ENCODE results near the gene EAPP.

Gene EAPP

GRCh38 chr14:34482463-34482862 is 57.0 kb downstream of the EAPP start:
- H3K4me3 ChIP-seq (ENCODE audit: low read depth, low read length): no peak overlapping the region
- ChIA-PET CTCF (no interaction called here), POLR2A (no interaction called here)
- TF ChIP-seq ZFHX2 (tag by site-specific recombination; conservative IDR thresholded peaks at IDR 0.05) (no peak), ZFP37 (tag by site-specific recombination; IDR thresholded peaks at IDR 0.05) (no peak), ZSCAN23 (tag by site-specific recombination; IDR thresholded peaks at IDR 0.05) (no peak), ZNF645 (tag by site-specific recombination; IDR thresholded peaks at IDR 0.05) (no peak), ZNF623 (tag by site-specific recombination; IDR thresholded peaks at IDR 0.05) (no peak), HIC1 (tag by site-specific recombination; IDR thresholded peaks at IDR 0.05) (no peak), ZNF239 (tag by site-specific recombination; IDR thresholded peaks at IDR 0.05) (no peak), ZNF391 (tag by site-specific recombination; IDR thresholded peaks at IDR 0.05; ENCODE audit: borderline replicate concordance, low read depth) (no peak), ZNF521 (tag by site-specific recombination; IDR thresholded peaks at IDR 0.05) (no peak), ZNF600 (tag by site-specific recombination; IDR thresholded peaks at IDR 0.05) (no peak), ZNF184 (tag by site-specific recombination; IDR thresholded peaks at IDR 0.05) (no peak), ZNF596 (tag by site-specific recombination; IDR thresholded peaks at IDR 0.05) (no peak), ZNF621 (tag by site-specific recombination; IDR thresholded peaks at IDR 0.05) (no peak), ZNF341 (tag by site-specific recombination; IDR thresholded peaks at IDR 0.05; ENCODE audit: low read depth) (no peak)
- TF ChIP-seq, protein P1, sequence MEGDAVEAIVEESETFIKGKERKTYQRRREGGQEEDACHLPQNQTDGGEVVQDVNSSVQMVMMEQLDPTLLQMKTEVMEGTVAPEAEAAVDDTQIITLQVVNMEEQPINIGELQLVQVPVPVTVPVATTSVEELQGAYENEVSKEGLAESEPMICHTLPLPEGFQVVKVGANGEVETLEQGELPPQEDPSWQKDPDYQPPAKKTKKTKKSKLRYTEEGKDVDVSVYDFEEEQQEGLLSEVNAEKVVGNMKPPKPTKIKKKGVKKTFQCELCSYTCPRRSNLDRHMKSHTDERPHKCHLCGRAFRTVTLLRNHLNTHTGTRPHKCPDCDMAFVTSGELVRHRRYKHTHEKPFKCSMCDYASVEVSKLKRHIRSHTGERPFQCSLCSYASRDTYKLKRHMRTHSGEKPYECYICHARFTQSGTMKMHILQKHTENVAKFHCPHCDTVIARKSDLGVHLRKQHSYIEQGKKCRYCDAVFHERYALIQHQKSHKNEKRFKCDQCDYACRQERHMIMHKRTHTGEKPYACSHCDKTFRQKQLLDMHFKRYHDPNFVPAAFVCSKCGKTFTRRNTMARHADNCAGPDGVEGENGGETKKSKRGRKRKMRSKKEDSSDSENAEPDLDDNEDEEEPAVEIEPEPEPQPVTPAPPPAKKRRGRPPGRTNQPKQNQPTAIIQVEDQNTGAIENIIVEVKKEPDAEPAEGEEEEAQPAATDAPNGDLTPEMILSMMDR (tag by site-specific recombination; IDR thresholded peaks at IDR 0.05): no peak
- TF ChIP-seq, protein P2, sequence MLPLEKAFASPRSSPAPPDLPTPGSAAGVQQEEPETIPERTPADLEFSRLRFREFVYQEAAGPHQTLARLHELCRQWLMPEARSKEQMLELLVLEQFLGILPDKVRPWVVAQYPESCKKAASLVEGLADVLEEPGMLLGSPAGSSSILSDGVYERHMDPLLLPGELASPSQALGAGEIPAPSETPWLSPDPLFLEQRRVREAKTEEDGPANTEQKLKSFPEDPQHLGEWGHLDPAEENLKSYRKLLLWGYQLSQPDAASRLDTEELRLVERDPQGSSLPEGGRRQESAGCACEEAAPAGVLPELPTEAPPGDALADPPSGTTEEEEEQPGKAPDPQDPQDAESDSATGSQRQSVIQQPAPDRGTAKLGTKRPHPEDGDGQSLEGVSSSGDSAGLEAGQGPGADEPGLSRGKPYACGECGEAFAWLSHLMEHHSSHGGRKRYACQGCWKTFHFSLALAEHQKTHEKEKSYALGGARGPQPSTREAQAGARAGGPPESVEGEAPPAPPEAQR (tag by site-specific recombination; IDR thresholded peaks at IDR 0.05): no peak
- TF ChIP-seq, protein P3, sequence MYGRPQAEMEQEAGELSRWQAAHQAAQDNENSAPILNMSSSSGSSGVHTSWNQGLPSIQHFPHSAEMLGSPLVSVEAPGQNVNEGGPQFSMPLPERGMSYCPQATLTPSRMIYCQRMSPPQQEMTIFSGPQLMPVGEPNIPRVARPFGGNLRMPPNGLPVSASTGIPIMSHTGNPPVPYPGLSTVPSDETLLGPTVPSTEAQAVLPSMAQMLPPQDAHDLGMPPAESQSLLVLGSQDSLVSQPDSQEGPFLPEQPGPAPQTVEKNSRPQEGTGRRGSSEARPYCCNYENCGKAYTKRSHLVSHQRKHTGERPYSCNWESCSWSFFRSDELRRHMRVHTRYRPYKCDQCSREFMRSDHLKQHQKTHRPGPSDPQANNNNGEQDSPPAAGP (tag by site-specific recombination; IDR thresholded peaks at IDR 0.05): no peak
- no peaks in the 10 kb centered on the region for H3K9me3 ChIP-seq (ENCODE audit: control insufficient read depth, insufficient read depth, low read depth, low read length)
- H3K36me3 ChIP-seq (ENCODE audit: control insufficient read depth in 2 of 2, insufficient read depth in 1 of 2, low read length in 2 of 2): no peaks in the 10 kb centered on the region
- no peak overlapping the region for H3K27ac ChIP-seq (ENCODE audit: extremely low read depth, low read depth, low read length)
- no peaks in the 10 kb centered on the region for H3K4me1 ChIP-seq (ENCODE audit: control insufficient read depth, insufficient read depth, low read length)

GRCh38 chr14:34479694-34480093 is 59.8 kb downstream of the EAPP start:
- ChIA-PET CTCF (interaction anchor here (0.6 kb wide), 2 partner anchors 157 to 1069 kb away, joined by 3 read pairs; no protein-coding TSS in a partner anchor), POLR2A (no interaction called here)
- no peaks in the 10 kb centered on the region for H3K9me3 ChIP-seq (ENCODE audit: control insufficient read depth, insufficient read depth, low read depth, low read length)
- no peak overlapping the region for H3K4me3 ChIP-seq (ENCODE audit: low read depth, low read length)
- H3K27ac ChIP-seq (ENCODE audit: extremely low read depth, low read depth, low read length): no peak overlapping the region
- no peaks in the 10 kb centered on the region for H3K4me1 ChIP-seq (ENCODE audit: control insufficient read depth, insufficient read depth, low read length)
- H3K36me3 ChIP-seq (ENCODE audit: control insufficient read depth in 2 of 2, insufficient read depth in 1 of 2, low read length in 2 of 2): no peaks in the 10 kb centered on the region
- TF ChIP-seq ZNF645 (tag by site-specific recombination; IDR thresholded peaks at IDR 0.05) (no peak), ZNF214 (tag by site-specific recombination; IDR thresholded peaks at IDR 0.05; ENCODE audit: borderline replicate concordance) (no peak), ZNF146 (tag by site-specific recombination; IDR thresholded peaks at IDR 0.05) (no peak), ZNF596 (tag by site-specific recombination; IDR thresholded peaks at IDR 0.05) (no peak), ZNF426 (tag by site-specific recombination; IDR thresholded peaks at IDR 0.05) (no peak), ZNF184 (tag by site-specific recombination; IDR thresholded peaks at IDR 0.05) (no peak), ZNF704 (tag by site-specific recombination; IDR thresholded peaks at IDR 0.05) (no peak), ZSCAN30 (tag by site-specific recombination; IDR thresholded peaks at IDR 0.05) (no peak)

All from HEK293 (cell line).